Measurements from ENCODE around the gene TET3. TPM values are rescaled to one million over a fixed set of nuclear protein-coding genes. Genes with fewer than 3 reads are reported as not detected.
A peak's percentile ranks its signal among the peaks of the same experiment; 100 is the strongest.

The TET3 gene
- total RNA-seq, 1 donor from 2014 or later, result 6.2 TPM

DNA sequence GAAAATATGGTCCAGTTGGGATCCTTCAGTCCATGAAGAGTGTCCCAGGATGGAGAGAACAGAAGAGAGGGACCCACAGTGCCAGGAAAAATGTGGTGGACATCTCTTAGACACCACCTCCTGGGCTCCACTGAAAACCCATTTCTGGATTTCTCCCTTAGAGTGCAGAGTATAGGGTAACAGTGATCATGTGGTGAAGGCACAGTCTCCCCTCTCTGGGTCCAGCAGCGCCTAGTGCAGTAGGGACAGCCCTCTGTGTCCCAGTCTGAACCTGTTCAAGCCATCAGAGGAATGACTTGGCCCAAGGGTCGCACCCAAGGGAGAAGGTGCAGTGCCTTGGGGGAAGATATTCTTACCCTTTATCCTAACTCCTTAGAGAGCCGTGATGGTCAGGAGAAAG lies 30.1 kb downstream of the TET3 start:
- Mint-ChIP-seq H3K27ac (no peak overlapping the region), H3K4me1 (peaks cover 10% of the 10 kb centered on the region), H3K9me3 (no peaks in the 10 kb centered on the region), H3K27me3 (ENCODE audit: insufficient read depth, low read depth) (peaks cover 4% of the 10 kb centered on the region), H3K4me3 (no peak overlapping the region), H3K36me3 (peaks cover 11% of the 10 kb centered on the region)
- H3K27ac ChIP-seq, result no peak overlapping the region
- H3K4me1 ChIP-seq, result no peaks in the 10 kb centered on the region
- H3K27me3 ChIP-seq, result peaks cover 10% of the 10 kb centered on the region
- H4K20me1 ChIP-seq (ENCODE audit: low read depth), result peaks cover 58% of the 10 kb centered on the region
- no peak overlapping the region for H3K4me3 ChIP-seq
- TF ChIP-seq EZH2 (IDR thresholded peaks at IDR 0.05) (no peak), CTCF (IDR thresholded peaks at IDR 0.05) (no peak), EZH2phosphoT487 (IDR thresholded peaks at IDR 0.05) (no peak)
- H3K4me2 ChIP-seq, result no peak overlapping the region
- H3K9ac ChIP-seq, result no peak overlapping the region
- H3K36me3 ChIP-seq, result no peaks in the 10 kb centered on the region
- no peak for DNase-seq (ENCODE audit: low spot score)
- no peaks in the 10 kb centered on the region for H3K9me3 ChIP-seq (ENCODE audit: low read depth)
- H3F3A ChIP-seq (ENCODE audit: low read depth), result no peaks in the 10 kb centered on the region
- H2AFZ ChIP-seq (replicated peaks), result no peak overlapping the region
- H3K79me2 ChIP-seq (ENCODE audit: low read depth), result peaks cover 36% of the 10 kb centered on the region

DNA sequence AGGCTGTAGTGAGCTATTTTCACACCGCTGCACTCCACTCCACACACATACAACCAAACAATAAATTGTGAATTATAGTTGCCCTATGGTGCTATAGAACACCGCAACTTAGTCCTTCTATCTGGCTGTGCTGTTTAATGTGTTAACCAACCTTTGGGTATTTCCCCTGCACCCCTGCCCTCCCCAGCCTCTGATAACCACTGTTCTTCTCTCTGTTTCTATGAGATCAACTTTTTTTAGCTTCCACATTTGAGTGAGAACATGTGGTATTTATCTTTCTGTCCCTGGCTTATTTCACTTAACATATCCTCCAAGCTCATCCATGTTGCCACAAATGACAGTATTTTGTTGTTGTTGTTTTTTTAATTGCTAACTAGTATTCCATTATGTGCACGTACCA lies 32.5 kb downstream of the TET3 start:
- Histone ChIP-seq H3K9ac (no peak overlapping the region), H3K79me2 (ENCODE audit: low read depth) (peaks cover 44% of the 10 kb centered on the region), H3K36me3 (no peaks in the 10 kb centered on the region), H3K4me3 (no peak overlapping the region), H3K9me3 (ENCODE audit: low read depth) (no peaks in the 10 kb centered on the region), H3K27me3 (no peaks in the 10 kb centered on the region), H4K20me1 (ENCODE audit: low read depth) (peaks cover 51% of the 10 kb centered on the region), H3K4me2 (no peak overlapping the region), H3K4me1 (no peaks in the 10 kb centered on the region), H2AFZ (replicated peaks) (no peak overlapping the region), H3K27ac (no peak overlapping the region), H3F3A (ENCODE audit: low read depth) (no peaks in the 10 kb centered on the region)
- Mint-ChIP-seq H3K4me3 (no peak overlapping the region), H3K36me3 (peaks cover 9% of the 10 kb centered on the region), H3K4me1 (peaks cover 7% of the 10 kb centered on the region), H3K27me3 (ENCODE audit: insufficient read depth, low read depth) (peaks cover 6% of the 10 kb centered on the region), H3K9me3 (no peaks in the 10 kb centered on the region), H3K27ac (no peak overlapping the region)
- no peak for DNase-seq (ENCODE audit: low spot score)
- TF ChIP-seq EZH2phosphoT487 (IDR thresholded peaks at IDR 0.05) (no peak), EZH2 (IDR thresholded peaks at IDR 0.05) (no peak), CTCF (IDR thresholded peaks at IDR 0.05) (no peak)

GRCh38 chr2:74019516-74019915 lies 34.8 kb downstream of the TET3 start:
- no peak overlapping the region for H3K4me3 Mint-ChIP-seq
- no peaks in the 10 kb centered on the region for H3K9me3 ChIP-seq (ENCODE audit: low read depth)
- no peak overlapping the region for H3K4me2 ChIP-seq
- H3K36me3 Mint-ChIP-seq, result peaks cover 3% of the 10 kb centered on the region
- H3F3A ChIP-seq (ENCODE audit: low read depth), result no peaks in the 10 kb centered on the region
- H3K4me3 ChIP-seq, result no peak overlapping the region
- H4K20me1 ChIP-seq (ENCODE audit: low read depth), result peaks cover 50% of the 10 kb centered on the region
- TF ChIP-seq EZH2 (IDR thresholded peaks at IDR 0.05) (no peak), CTCF (IDR thresholded peaks at IDR 0.05) (no peak), EZH2phosphoT487 (IDR thresholded peaks at IDR 0.05) (no peak)
- peaks cover 52% of the 10 kb centered on the region for H3K79me2 ChIP-seq (ENCODE audit: low read depth)
- no peaks in the 10 kb centered on the region for H3K36me3 ChIP-seq
- H2AFZ ChIP-seq (replicated peaks), result no peak overlapping the region
- no peak overlapping the region for H3K9ac ChIP-seq
- H3K9me3 Mint-ChIP-seq, result no peaks in the 10 kb centered on the region
- H3K27me3 ChIP-seq, result no peaks in the 10 kb centered on the region
- DNase-seq (ENCODE audit: low spot score), result no peak
- H3K27me3 Mint-ChIP-seq (ENCODE audit: insufficient read depth, low read depth), result peaks cover 6% of the 10 kb centered on the region
- peaks cover 7% of the 10 kb centered on the region for H3K4me1 Mint-ChIP-seq
- no peak overlapping the region for H3K27ac ChIP-seq
- peak overlapping the region; percentile 3 for H3K27ac Mint-ChIP-seq
- H3K4me1 ChIP-seq, result no peaks in the 10 kb centered on the region
